Erythroblast (primary cell): Measurements from ENCODE around the gene NCCRP1.
"Not testable (repeated sequence)": the region's sequence is repeated elsewhere in the genome, so short reads cannot be mapped to it uniquely, and the experiment has no call there.

ENCODE experiments used
- GATA1 ChIP-seq: IDR thresholded peaks from 2 replicates; pipeline ENCODE4 v1.6.1; 2011; ENCODE audit warnings: low read depth, mild to moderate bottlenecking, control low read depth, low read length, moderate library complexity
- POLR2A ChIP-seq: IDR thresholded peaks from 2 replicates; pipeline ENCODE4 v1.6.1; 2011; ENCODE audit warnings: mild to moderate bottlenecking, low read length

DNA sequence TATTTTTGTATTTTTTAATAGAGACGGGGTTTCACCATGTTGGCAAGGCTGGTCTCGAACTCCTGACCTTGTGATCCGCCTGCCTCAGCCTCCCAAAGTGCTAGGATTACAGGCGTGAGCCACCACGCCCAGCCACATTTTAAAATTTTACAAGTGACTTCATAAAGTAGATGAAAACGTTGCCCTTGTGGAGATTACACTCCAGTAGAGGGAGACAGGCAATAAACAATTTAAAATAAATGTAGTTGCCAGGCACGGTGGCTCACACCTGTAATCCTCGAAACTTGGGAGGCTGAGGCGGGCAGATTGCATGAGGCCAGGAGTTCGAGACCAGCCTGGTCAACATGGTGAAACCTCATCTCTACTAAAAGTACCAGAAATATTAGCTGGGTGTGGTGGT lies 22.3 kb downstream of the NCCRP1 start:
- not testable (repeated sequence) for TF ChIP-seq POLR2A, GATA1
